HG03575 (cell line): ENCODE data around the gene LMF1.

ENCODE experiments used
- ATAC-seq: cut with Tn5 transposase; IDR thresholded peaks from one replicate; pipeline ENCODE4 v1.9.1; 2021; ENCODE audit not compliant: unreplicated experiment, insufficient number of reproducible peaks, low FRiP score; ENCODE audit errors: extremely low read depth

LMF1 gene

DNA sequence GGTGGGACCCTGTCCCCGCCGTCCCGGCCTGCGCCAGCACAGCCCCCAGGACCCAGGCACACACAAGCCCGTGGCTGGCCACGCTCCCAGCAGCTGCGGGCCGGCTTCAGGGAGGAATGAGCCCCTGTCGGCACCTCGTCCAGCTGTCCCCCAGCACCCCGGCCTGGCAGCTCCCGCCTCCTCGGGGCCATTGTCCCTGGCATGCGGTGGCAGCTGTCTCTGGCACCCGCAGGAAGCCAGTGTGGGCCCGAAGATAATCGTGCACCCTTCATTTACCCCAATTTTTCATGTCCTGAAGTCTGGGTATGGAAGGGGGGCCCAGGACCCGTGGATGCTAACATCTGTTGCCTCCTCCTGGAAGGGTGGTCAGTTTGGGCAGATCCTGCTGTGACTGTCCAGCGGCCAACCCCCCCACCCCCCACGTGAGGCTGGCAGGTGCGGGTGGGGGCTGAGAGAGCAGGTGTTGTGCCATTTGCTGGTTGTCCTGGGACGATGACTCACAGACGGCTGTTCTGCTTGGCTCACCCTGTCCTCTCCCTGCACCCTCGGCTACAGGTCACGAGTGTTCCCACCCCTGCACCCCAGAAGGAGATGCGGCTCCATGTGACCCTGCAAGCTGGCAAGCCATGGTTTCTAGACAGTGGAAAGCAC, 4.0 kb upstream of the LMF1 start:
- no peak for ATAC-seq

DNA sequence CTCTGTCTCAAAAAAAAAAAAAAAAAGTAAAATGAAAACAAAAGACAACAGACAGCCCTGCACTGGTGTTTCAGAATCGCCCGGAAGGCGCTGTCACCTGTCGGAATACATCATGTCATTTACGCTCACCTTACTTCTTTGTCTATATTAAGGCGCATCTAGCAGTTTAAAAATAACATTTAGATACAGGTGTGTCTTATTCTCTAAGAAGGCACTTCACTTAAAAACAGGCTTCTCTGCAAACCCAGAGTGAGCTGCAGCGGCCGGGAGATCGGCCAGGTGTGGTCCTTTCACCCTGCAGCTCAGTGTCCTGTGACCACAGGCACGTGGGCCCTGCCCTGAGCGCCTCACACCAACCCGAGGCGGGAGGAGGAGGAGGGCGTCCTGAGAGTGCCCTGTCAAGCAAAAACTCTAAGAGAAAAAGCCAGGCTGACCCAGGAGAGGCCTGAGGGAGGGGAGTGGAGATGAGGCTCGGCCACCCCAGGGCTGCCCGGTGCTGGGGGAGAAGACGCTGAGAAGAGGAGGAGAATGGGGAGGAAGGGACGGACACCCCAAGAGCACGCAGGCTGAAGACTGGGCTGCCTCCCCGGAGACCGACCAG, 3.3 kb upstream of the LMF1 start:
- ATAC-seq, result no peak

DNA sequence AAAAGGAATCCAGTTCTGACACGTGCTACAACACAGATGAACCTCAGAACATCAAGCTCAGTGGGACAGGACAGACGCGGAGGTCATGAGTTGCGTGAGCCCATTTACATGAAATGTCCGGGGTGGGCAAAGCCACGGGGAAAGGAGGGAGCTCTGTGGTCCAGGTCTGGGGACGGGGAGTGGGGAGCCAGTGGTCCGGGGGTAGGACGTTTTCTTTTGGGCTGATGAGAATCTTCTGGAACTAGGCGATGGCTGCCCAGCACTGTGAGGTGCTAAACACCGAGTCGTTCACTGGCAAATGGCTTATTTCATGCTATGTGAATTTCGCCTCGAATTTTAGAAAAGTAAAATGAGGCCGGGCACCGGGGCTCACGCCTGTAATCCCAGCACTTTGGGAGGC, 2.6 kb upstream of the LMF1 start:
- ATAC-seq, result no peak

DNA sequence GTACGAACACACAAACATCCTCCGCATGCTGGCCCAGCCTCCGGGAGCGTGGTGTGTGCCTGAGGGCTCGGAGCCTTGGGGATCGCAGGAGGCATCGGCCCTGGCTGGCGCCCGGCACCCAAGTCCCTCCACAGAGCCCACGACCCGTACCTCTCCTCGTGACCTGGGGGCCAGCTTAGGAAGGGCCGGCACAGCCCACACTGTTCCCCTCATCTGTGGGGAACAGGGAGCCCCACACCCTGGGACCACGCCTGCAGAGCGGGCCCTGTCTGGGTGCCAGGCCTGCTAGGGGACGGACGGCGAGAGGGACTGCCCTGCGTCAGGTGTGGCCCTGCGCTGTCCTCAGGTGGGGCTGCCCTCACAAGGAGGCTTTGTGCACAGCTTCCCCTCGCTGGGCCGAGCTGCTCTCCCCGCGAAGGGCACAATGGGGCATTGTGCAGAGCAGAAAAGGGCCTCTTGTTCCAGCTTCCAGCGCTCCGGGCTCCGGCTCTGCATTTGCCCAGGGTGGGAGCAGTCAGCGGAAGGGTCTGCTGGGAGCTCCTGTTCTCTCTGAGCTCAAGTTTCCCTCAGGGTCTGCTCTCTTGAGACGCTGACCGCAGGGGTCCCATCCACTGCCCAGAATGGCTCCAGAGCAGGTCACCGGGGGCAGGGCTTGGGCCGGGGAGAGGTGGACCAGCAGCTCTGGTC, 1.7 kb upstream of the LMF1 start:
- no peak for ATAC-seq

DNA sequence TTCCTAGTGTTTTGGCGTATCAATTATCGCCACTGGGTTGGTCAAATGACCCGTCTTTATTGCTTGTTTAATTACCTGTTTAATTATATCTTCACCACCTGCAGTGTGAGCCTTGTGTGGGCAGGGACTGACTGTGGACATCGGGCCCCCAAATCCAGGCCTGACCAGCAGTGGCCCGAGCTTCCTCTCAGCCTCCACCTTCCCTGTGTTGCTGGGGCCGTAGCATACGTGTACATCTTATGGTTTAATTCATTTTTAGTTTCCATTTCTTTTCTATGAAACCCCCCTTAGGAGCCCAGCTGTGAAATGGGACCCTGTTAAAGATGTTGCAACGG, 1.2 kb upstream of the LMF1 start:
- no peak for ATAC-seq

GRCh38 chr16:971582-971905, 760 bp upstream of the LMF1 start:
- no peak for ATAC-seq

GRCh38 chr16:970386-970765, 408 bp downstream of the LMF1 start:
- no peak for ATAC-seq

DNA sequence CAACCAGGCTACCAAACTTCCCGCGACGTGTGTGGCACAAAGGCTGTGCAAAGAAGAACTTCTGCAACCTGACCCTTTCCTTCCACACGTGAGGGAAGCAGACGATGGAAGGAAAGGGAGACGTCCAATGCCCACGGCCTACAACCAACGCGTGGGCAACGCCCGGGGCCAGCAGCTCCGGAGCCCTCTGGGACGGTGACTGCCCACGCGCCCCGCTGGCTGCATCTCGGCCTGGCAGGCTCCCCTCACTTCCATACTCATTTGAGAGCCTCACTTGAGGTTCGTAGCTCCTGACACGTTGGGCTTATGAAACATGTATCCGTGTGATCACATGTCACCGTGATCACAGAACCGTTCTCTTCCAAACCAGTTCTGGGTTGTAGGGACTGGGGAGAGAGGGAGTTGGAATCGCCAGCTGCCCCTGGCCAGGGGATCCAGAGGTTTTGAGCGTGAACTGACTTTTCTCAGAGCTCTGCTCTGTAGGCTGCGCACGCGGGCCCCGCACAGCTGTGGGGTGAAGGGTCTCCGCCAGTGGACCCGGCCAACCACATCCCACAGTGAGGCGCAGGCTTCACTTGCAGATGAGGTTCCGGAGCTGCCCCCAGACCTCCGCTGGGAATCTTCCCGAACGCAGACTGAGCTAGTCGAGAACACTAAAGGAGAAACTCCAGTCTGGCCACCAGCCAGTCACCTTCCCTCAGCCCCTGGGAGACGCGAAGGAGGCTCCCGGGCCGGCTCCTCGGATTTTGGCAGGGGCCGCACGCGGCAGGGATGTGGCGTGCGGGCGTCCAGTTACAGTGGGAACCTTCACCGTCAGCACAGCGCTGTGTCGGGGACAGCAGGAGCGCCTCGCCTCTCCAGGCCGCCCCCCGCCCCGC, 1.0 kb downstream of the LMF1 start:
- ATAC-seq, result no peak

DNA sequence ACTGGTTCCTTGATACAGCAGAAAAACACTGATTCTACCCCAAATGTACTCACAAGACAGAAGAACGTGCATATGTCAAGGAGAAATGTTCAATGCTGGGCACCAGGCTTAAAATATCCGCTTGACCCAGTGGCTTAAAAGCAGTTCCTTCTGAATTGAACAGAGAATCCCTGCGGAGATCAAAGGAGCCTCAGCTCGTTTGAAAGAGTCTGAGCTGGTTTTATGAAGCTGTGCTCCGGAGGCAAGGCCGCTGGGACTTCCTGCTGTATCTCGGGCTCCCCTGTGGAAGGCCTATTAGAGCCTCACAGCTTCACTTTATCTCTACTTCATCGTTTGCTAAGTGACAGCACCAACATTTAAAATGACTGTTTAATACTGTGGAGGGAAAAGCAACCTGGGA, 2.2 kb downstream of the LMF1 start:
- ATAC-seq, result no peak

GRCh38 chr16:967546-968295, 3.1 kb downstream of the LMF1 start:
- no peak for ATAC-seq

DNA sequence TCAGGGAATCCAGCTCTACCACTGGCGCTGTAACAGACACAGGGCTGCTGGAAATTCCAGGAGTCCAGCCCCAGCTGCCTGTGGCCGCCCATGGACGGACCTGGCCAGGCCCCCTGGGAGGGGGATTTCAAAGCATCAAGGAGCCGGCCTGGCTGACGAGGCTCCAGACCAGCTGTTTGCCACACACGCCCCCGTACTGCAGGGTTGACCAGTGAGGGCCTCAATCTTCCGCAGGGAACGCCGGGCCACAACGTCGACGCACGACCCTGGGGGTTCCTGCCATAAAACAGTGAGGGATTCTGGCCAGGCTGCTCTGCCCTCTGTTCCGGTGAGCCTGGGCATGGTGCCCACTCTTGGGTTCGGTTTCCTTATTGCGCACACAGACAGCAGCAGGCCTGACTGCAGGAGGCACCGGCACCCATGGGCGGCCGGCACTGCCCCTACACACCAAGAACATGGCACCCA, 3.7 kb downstream of the LMF1 start:
- ATAC-seq, result no peak

GRCh38 chr16:966505-966904, 4.3 kb downstream of the LMF1 start:
- ATAC-seq, result no peak

DNA sequence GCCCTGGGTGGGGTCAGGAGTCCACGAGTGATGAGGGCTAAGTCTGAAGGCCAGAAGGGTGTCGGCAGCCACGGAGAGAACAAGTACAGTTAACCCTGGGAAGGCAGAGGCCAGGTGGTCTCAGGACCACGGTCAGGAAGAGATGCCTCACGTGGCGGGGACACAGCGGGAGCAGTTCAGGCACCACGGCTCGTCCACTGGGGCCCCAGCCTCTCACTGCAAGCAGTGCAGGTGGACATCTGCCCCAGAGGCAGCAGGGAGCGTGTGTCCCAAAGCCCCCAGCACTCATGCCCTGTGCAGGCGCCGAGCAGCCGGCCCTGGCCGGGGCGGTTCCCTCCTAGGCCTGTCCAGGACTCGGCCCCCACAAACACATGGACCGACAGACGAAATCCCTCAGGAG, 4.7 kb downstream of the LMF1 start:
- no peak for ATAC-seq

- no peak for ATAC-seq
Measured at GRCh38 chr16:965487-965886, 5.3 kb downstream of the LMF1 start.

DNA sequence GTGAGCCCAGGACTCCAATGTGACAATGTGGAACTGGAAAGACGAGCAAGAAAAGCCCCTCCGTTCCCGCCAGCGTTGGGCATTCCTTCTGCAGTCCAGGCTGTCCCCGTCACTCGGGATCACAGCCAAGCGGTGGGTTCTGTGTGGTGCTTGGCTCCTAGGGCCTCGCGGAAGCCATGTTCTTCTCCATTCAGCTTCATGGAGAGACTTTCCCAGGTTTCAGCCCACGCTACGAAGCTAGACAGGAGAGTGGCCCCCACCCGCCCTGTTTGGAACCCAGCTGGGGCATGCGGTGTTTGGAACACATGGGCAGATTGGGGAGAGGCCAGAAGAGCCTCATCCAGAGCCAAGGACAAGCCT, 5.8 kb downstream of the LMF1 start:
- no peak for ATAC-seq

- ATAC-seq, result no peak
Measured at GRCh38 chr16:964356-965035, 6.3 kb downstream of the LMF1 start.

GRCh38 chr16:963913-964312, 6.9 kb downstream of the LMF1 start:
- no peak for ATAC-seq

DNA sequence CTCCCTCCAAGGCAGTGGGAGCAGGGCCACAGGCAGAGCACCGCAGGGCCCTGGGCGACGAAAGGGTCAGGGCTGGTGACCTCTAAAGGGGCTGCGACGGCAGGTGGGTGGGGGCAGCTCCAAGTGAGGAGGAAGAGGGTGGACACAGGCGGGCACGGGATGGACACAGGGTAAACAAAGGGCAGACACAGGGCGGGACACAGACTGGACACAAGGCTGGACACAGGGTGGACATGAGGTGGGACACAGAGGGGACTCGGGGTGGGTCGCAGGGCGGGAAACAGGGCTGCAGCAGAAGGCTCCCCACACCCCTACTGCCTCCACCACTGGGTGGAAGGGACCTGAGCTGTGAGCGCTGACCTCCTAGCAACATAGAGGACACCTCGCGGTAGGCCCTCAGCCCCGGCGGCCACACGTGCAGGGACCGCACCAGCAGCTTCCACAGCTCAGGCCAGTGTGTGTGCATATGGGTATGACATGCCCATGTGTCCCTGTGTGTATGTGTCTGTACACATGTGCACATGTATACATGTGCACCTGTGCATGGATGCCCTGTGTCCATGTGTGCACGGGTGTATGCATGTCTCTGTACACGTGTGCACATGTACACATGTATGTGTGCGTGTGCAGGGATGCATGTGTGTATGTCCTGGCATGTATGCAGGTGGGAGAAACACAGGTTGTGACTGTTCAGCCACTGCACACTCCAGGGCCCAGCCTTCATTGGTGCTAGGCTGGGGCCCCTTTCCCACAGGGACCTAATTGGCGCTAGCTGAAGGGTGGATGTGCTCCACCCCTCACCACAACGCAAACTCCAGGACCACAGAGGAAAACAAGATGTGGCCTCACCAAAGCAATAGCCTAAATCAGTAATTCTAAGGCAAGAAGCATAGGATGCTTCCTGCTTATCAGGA, 7.6 kb downstream of the LMF1 start:
- ATAC-seq, result no peak
